H1 (cell line): ENCODE measurements around the gene RGS17.

Experiments used
- ATF3 ChIP-seq: IDR thresholded peaks from 2 replicates; pipeline ENCODE4 v1.6.1; 2011; ENCODE audit warnings: low read depth, mild to moderate bottlenecking, low read length; ENCODE audit not compliant: insufficient read depth
- BCL11A ChIP-seq, 2 experiments: IDR thresholded peaks; one replicate each; pipeline ENCODE4 v1.6.1; 2011; ENCODE audit warnings: low read depth in 2 of 2, low read length in 2 of 2, mild to moderate bottlenecking in 2 of 2
- CBX5 ChIP-seq: fragments of 300-800, 300-1000 bp; sonication (generic); IDR thresholded peaks from 2 replicates; pipeline ENCODE4 v1.7.1; 2016; ENCODE audit warnings: antibody characterized with exemption, low read length, low read depth
- CHD2 ChIP-seq: IDR thresholded peaks from 2 replicates; pipeline ENCODE4 v1.6.1; 2012; ENCODE audit warnings: low read length, improper control_type of control experiment
- EP300 ChIP-seq, 2 experiments: IDR thresholded peaks; 1 replicate in 1 of 2; 2 replicates in 1 of 2; pipeline ENCODE4 v1.6.1; 2011 to 2012; ENCODE audit warnings: low read depth in 2 of 2, low read length in 2 of 2, mild to moderate bottlenecking in 2 of 2, borderline replicate concordance in 1 of 2, inconsistent platforms in 1 of 2, moderate library complexity in 1 of 2
- KDM1A ChIP-seq: fragments of 200-600, 300-600 bp; sonication (generic); IDR thresholded peaks from 2 replicates; pipeline ENCODE4 v1.7.1; 2016; ENCODE audit warnings: mild to moderate bottlenecking, low read length, borderline replicate concordance
- MAFK ChIP-seq: IDR thresholded peaks from 2 replicates; pipeline ENCODE4 v1.6.1; 2012; ENCODE audit warnings: low read depth, mild to moderate bottlenecking, improper control_type of control experiment, low read length
- POLR2A ChIP-seq, 2 experiments: IDR thresholded peaks; 1 replicate in 1 of 2; 2 replicates in 1 of 2; pipeline ENCODE4 v1.6.1; 2011; ENCODE audit warnings: low read depth in 2 of 2, low read length in 2 of 2, mild to moderate bottlenecking in 2 of 2; ENCODE audit errors: control extremely low read depth in 1 of 2
- POLR2AphosphoS5 ChIP-seq: IDR thresholded peaks from 2 replicates; pipeline ENCODE4 v1.6.1; 2011; ENCODE audit warnings: low read depth, low read length
- RNF2 ChIP-seq: fragments of 200-900, 300-1000 bp; sonication (generic); IDR thresholded peaks from 2 replicates; pipeline ENCODE4 v1.7.1; 2016; ENCODE audit warnings: borderline replicate concordance, low read depth, mild to moderate bottlenecking, antibody characterized with exemption, low read length; ENCODE audit not compliant: poor library complexity, severe bottlenecking; ENCODE audit errors: missing control alignments
- SP2 ChIP-seq: IDR thresholded peaks from 2 replicates; pipeline ENCODE4 v1.6.1; 2012; ENCODE audit warnings: mild to moderate bottlenecking, low read length, inconsistent platforms
- TCF12 ChIP-seq: IDR thresholded peaks from 2 replicates; pipeline ENCODE4 v1.6.1; 2011; ENCODE audit warnings: low read depth, mild to moderate bottlenecking, low read length
- TF ChIP-seq, protein P1 (sequence below), 3 experiments: IDR thresholded peaks; 1 replicate in 2 of 3; 2 replicates in 1 of 3; pipeline versions ENCODE4 v1.5.1 to v1.6.1; 2011; ENCODE audit warnings: low read length in 3 of 3, mild to moderate bottlenecking in 3 of 3, inconsistent platforms in 2 of 3, low read depth in 1 of 3, moderate library complexity in 1 of 3; ENCODE audit not compliant: insufficient read depth in 1 of 3; ENCODE audit errors: control extremely low read depth in 1 of 3

DNA sequence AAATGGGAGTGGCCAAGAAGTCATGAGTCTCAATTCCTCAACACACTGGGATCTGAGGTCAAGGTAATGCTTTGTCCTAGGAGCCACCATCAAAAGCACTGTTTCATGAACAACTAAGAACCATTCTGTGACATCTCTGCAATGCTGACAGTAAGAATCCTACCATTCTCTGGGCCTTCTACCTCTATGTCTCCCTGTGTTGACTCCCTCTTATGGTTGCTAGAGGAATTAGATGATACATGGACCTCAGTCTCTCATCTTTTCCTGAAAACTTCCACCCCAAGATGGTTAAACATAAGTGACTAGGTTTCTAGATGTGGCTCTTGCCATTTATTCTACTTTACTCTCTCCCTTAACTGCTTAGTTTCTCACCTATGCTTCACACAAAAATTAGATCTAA lies 137.7 kb downstream of the RGS17 start:
- TF ChIP-seq POLR2A (IDR thresholded peaks at IDR 0.05; ENCODE audit: control extremely low read depth in 1 of 2, low read depth in 2 of 2, low read length in 2 of 2) (peak in 1 of 2 experiments; percentile 27; a peak in 1 of 3 replicates), POLR2AphosphoS5 (no peak), BCL11A (IDR thresholded peaks at IDR 0.05; ENCODE audit: low read depth in 2 of 2, low read length in 2 of 2) (no peak), RNF2 (no peak), CHD2 (no peak), TCF12 (no peak), ATF3 (no peak), MAFK (no peak), EP300 (IDR thresholded peaks at IDR 0.05; ENCODE audit: borderline replicate concordance in 1 of 2, low read depth in 2 of 2, low read length in 2 of 2) (no peak), KDM1A (no peak), CBX5 (no peak), SP2 (no peak)
- TF ChIP-seq, protein P1, sequence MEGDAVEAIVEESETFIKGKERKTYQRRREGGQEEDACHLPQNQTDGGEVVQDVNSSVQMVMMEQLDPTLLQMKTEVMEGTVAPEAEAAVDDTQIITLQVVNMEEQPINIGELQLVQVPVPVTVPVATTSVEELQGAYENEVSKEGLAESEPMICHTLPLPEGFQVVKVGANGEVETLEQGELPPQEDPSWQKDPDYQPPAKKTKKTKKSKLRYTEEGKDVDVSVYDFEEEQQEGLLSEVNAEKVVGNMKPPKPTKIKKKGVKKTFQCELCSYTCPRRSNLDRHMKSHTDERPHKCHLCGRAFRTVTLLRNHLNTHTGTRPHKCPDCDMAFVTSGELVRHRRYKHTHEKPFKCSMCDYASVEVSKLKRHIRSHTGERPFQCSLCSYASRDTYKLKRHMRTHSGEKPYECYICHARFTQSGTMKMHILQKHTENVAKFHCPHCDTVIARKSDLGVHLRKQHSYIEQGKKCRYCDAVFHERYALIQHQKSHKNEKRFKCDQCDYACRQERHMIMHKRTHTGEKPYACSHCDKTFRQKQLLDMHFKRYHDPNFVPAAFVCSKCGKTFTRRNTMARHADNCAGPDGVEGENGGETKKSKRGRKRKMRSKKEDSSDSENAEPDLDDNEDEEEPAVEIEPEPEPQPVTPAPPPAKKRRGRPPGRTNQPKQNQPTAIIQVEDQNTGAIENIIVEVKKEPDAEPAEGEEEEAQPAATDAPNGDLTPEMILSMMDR (IDR thresholded peaks at IDR 0.05; ENCODE audit: control extremely low read depth in 1 of 3, insufficient read depth in 1 of 3, low read depth in 1 of 3, low read length in 3 of 3), result peak in 1 of 3 experiments; percentile 52; a peak in 2 of 4 replicates
